K562 (cell line): Measurements from ENCODE around the gene PTOV1. TPM values are rescaled to one million over a fixed set of nuclear protein-coding genes. Genes with fewer than 3 reads are reported as not detected.

Experiments used
- E2F1 ChIP-seq: sonication (generic); formaldehyde crosslinking; IDR thresholded peaks from 2 replicates; pipeline ENCODE4 v1.8.1; 2023; ENCODE audit warnings: mild to moderate bottlenecking, missing genetic modification reagents, moderate library complexity
- HBP1 ChIP-seq: fragments of 450-650 bp; formaldehyde crosslinking; IDR thresholded peaks from 2 replicates; pipeline ENCODE4 v1.4.0; 2022; ENCODE audit warnings: missing genetic modification characterization
- ID3 ChIP-seq, 2 experiments: fragments of 250-450 bp in 1 of 2; fragments of 450-650 bp in 1 of 2; sonication (Bioruptor Pico) in 1 of 2; IDR thresholded peaks; 2 replicates each; pipeline versions ENCODE4 v1.6.1 to v1.8.0; 2016 to 2021; ENCODE audit warnings: mild to moderate bottlenecking in 2 of 2, moderate library complexity in 2 of 2, missing compliant biosample characterization in 1 of 2, missing genetic modification characterization in 1 of 2
- MCM7 ChIP-seq, 2 experiments: fragments of 450-650 bp; IDR thresholded peaks; 2 replicates each; pipeline ENCODE4 v1.6.1; 2016 to 2018
- PHF21A ChIP-seq: fragments of 450-650 bp; IDR thresholded peaks from 2 replicates; pipeline ENCODE4 v1.6.1; 2017; ENCODE audit warnings: low read depth, borderline replicate concordance
- SNIP1 ChIP-seq: fragments of 450-650 bp; IDR thresholded peaks from 2 replicates; pipeline ENCODE4 v1.7.1; 2017; ENCODE audit warnings: low read depth, mild to moderate bottlenecking
- TAL1 ChIP-seq: fragments of 450-650 bp; IDR thresholded peaks from 2 replicates; pipeline ENCODE4 v1.6.1; 2016; ENCODE audit warnings: mild to moderate bottlenecking
- TCF7 ChIP-seq: sonication (generic); IDR thresholded peaks from 2 replicates; pipeline ENCODE4 v1.6.1; 2016; ENCODE audit warnings: antibody characterized with exemption, borderline replicate concordance
- TRIM25 ChIP-seq: fragments of 450-650 bp; IDR thresholded peaks from 2 replicates; pipeline ENCODE4 v1.7.0; 2016; ENCODE audit warnings: borderline replicate concordance
- ZBTB11 ChIP-seq, 3 experiments: fragments of 200-800 bp in 1 of 3; fragments of 250-450 bp in 1 of 3; fragments of 450-650 bp in 1 of 3; sonication (Bioruptor Pico) in 1 of 3; sonication (Bioruptor generic) in 1 of 3; formaldehyde crosslinking in 1 of 3; IDR thresholded peaks; 2 replicates each; pipeline versions ENCODE4 v1.6.1 to v1.8.0; 2016 to 2022; ENCODE audit warnings: mild to moderate bottlenecking in 2 of 3, missing genetic modification characterization in 2 of 3, missing compliant biosample characterization in 1 of 3, moderate library complexity in 1 of 3
- ZNF12 ChIP-seq: sonication (generic); formaldehyde crosslinking; IDR thresholded peaks from 2 replicates; pipeline ENCODE4 v1.4.0; 2020; ENCODE audit warnings: mild to moderate bottlenecking, missing genetic modification reagents
- ZNF277 ChIP-seq: fragments of 250-450 bp; sonication (Bioruptor Pico); IDR thresholded peaks from 2 replicates; pipeline ENCODE4 v1.8.0; 2022; ENCODE audit warnings: inconsistent platforms, mild to moderate bottlenecking, moderate library complexity, borderline replicate concordance
- ZNF75A ChIP-seq: fragments of 450-650 bp; formaldehyde crosslinking; IDR thresholded peaks from 2 replicates; pipeline ENCODE4 v1.4.0; 2020; ENCODE audit warnings: mild to moderate bottlenecking
- ZNF764 ChIP-seq: fragments of 250-450 bp; sonication (Bioruptor Pico); IDR thresholded peaks from 2 replicates; pipeline ENCODE4 v1.4.0; 2020; ENCODE audit warnings: low read depth, mild to moderate bottlenecking, moderate library complexity
- ZNF79 ChIP-seq: fragments of 250-450 bp; sonication (Bioruptor Pico); IDR thresholded peaks from 2 replicates; pipeline ENCODE4 v1.4.0; 2020; ENCODE audit warnings: low read depth, mild to moderate bottlenecking, moderate library complexity
- polyA plus RNA-seq, 8 experiments: library from polyadenylated mRNA; depleted of rRNA in 4 of 8; stranded (reverse) in 5 of 8; unstranded in 3 of 8; fragments of >200 nt; fragmentation: Nextera tagmentation in 2 of 8; fragmentation: Illumina TruSeq in 1 of 8; extraction: Ambion mirVana in 2 of 8; extraction: Trizol in 1 of 8; gene quantifications; 2 replicates each; pipeline versions ENCODE4 v1.2.1 to v1.2.3, GENCODE V29; 2011 to 2014; ENCODE audit warnings: inconsistent platforms in 1 of 8, missing spikeins in 1 of 8
- total RNA-seq, 7 experiments: library from RNA; depleted of rRNA in 6 of 7; stranded (reverse); fragments of >200 nt in 6 of 7; fragmentation: Illumina TruSeq in 2 of 7; extraction: Trizol in 2 of 7; gene quantifications; 2 replicates each; pipeline versions ENCODE4 v1.2.1 to v1.2.3, GENCODE V29; 2011 to 2021; ENCODE audit warnings: low replicate concordance in 1 of 7

Gene PTOV1
- total and polyA plus RNA-seq, 9 of the 15 experiments (the other 6 are each of a cell fraction or from before 2014, with no cell fraction given), result 4.9 to 169 (median 43.5) TPM

GRCh38 chr19:49866933-49867782 is 16.2 kb downstream of the PTOV1 start, which contains the start of gene PNKP (continued):
- TF ChIP-seq ZNF764 (CRISPR knock-in tag) (no peak), HBP1 (CRISPR knock-in tag) (no peak), ID3 (CRISPR knock-in tag; IDR thresholded peaks at IDR 0.05) (no peak), ID3 (tag; IDR thresholded peaks at IDR 0.05) (no peak), TRIM25 (no peak), SNIP1 (no peak), E2F1 (CRISPR knock-in tag) (no peak), MCM7 (IDR thresholded peaks at IDR 0.05) (no peak), PHF21A (no peak), ZNF79 (CRISPR knock-in tag) (no peak), ZNF75A (CRISPR knock-in tag) (no peak), ZNF12 (no peak), TAL1 (no peak), ZNF277 (CRISPR knock-in tag) (no peak), TCF7 (peak; percentile 14; the same call in 1 of the 2 replicates), ZBTB11 (CRISPR knock-in tag; IDR thresholded peaks at IDR 0.05) (peak; percentile 53 to 97 (median 77); a peak in 4 of 6 replicates)
